ENCODE data around the gene DDX28.
"Not testable (repeated sequence)": the region's sequence is repeated elsewhere in the genome, so short reads cannot be mapped to it uniquely, and the experiment has no call there.

The DDX28 gene

DNA sequence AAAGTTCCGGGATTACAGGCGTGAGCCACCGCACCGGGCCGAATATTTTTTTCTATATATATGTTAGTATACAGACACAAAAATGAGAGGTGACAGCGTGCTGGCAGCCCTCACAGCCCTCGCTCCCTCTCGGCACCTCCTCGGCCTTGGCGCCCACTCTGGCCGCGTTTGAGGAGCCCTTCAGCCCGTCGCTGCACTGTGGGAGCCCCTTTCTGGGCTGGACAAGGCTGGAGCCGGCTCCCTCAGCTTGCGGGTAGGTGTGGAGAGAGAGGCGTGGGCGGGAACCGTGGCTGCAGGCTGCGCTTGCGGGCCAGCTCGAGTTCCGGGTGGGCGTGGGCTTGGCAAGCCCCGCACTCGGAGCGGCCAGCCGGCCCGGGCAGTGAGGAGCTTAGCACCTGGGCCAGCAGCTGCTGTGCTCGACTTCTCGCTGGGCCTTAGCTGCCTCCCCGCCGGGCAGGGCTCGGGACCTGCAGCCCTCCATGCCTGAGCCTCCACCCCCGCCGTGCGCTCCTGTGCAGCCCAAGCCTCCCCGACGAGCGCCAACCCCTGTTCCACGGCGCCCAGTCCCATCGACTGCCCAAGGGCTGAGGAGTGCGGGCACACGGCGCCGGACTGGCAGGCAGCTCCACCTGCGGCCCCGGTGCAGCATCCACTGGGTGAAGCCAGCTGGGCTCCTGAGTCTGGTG is 40.9 kb downstream of the DDX28 start:
- no peaks in the 10 kb centered on the region for H3K36me3 ChIP-seq (ENCODE audit: insufficient read depth, low read length)
- H3K4me3 ChIP-seq = no peak overlapping the region
- H3K27ac ChIP-seq = no peak overlapping the region
- no peak for DNase-seq (ENCODE audit: low read depth, low spot score)
- H3K9ac ChIP-seq (ENCODE audit: insufficient read length) = no peak overlapping the region
- H3K9me3 ChIP-seq (ENCODE audit: low read depth, low read length) = no peaks in the 10 kb centered on the region
- TF ChIP-seq FOXP2 (optimal IDR thresholded peaks at IDR 0.05; ENCODE audit: control extremely low read depth, extremely low read length, insufficient read depth) = no peak
- no peak for TF ChIP-seq POLR2AphosphoS5 (IDR thresholded peaks at IDR 0.05; ENCODE audit: borderline replicate concordance, low read depth, low read length)
- TF ChIP-seq EZH2 (IDR thresholded peaks at IDR 0.05) = no peak

DNA sequence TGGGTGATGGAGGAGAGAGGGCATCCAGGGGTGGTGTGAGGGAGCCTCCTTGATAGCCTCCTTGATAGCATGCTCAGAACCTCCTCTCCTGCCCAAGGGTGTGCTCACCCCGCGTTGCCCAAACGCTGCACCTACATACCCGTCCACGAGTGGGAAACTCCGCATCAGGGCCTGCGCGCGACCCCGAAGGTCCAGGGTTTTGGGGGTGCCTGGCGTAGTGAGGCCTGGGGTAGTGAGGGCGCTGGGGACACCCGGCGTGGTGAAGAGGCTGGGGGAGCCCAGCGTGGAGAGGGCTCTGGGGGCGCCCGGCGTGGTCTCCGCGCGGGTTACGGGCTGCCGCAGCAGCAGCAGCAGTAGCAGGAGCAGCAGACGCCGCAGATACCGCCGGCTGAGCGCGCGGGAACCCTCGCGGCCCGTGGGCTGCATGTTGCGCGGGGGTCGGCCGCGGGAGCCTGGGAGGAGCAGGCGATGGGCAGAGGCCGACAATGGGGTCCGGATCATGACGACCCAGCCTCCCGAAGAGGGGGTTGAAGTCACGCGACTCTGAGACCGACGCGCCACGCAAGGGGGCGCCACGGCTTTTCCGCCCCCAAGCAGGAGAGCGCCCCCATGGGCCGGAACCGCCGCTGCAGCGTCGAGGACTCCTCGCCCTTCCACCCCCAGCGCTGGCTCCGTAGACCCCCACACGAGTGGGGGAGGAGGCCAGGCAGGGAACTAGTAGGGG is 42.9 kb downstream of the DDX28 start, which contains the start of gene DPEP3:
DPEP3 (minus strand) TSS at position 545 of the 724 bp plus-strand sequence; CDS start at position 426, 119 bp downstream.
- H3K9ac ChIP-seq (ENCODE audit: insufficient read length) = no peak within 1 kb of the TSS
- no peak for DNase-seq (ENCODE audit: low read depth, low spot score)
- no peak within 1 kb of the TSS for H3K27ac ChIP-seq
- H3K4me3 ChIP-seq = no peak within 1 kb of the TSS
- no peak for TF ChIP-seq FOXP2 (optimal IDR thresholded peaks at IDR 0.05; ENCODE audit: control extremely low read depth, extremely low read length, insufficient read depth)
- no peak for TF ChIP-seq EZH2 (IDR thresholded peaks at IDR 0.05)
- TF ChIP-seq POLR2AphosphoS5 (IDR thresholded peaks at IDR 0.05; ENCODE audit: borderline replicate concordance, low read depth, low read length) = no peak
- no peaks in the 10 kb centered on the region for H3K36me3 ChIP-seq (ENCODE audit: insufficient read depth, low read length)
- no peaks in the 10 kb centered on the region for H3K9me3 ChIP-seq (ENCODE audit: low read depth, low read length)

DNA sequence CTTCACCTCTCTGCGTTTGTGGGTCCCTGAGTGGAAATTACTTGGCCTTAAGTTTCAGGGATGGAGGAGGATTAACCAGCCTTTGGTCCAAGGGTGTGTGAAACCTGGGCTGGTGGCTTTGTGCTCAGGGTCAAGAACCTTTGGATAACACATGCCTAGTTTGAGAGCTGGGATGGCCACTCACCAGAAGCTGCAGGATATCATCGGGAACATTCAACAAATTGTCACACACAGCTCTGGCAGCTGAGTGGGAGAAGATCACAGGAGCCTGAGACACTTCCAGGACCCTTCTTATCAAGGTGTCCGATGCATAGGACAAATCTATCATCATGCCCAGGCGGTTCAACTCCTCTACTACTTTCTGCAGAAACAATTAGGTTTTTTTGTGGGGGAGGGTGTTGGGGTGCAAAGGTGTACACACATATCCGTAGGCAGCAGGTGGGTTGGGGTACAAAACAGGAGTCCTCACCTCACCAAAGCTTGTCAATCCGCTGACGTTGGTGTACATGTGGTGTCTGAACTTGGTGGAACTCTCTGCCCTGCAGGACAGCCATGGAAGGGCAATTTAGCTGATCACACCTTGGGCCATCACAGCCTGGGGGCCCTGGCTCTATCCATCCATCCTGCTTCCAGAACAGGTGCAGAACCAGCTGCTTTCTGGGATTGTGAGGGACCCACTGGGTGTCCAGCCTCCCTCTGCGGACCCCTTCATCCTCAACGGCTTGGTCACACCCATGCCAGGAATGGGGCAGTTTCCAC is 45.4 kb downstream of the DDX28 start:
- Histone ChIP-seq H3K27ac (no peak overlapping the region), H3K4me3 (no peak overlapping the region), H3K9me3 (ENCODE audit: low read depth, low read length) (no peaks in the 10 kb centered on the region), H3K9ac (ENCODE audit: insufficient read length) (no peak overlapping the region), H3K36me3 (ENCODE audit: insufficient read depth, low read length) (no peaks in the 10 kb centered on the region)
- no peak for TF ChIP-seq EZH2 (IDR thresholded peaks at IDR 0.05)
- TF ChIP-seq FOXP2 (optimal IDR thresholded peaks at IDR 0.05; ENCODE audit: control extremely low read depth, extremely low read length, insufficient read depth) = no peak
- no peak for TF ChIP-seq POLR2AphosphoS5 (IDR thresholded peaks at IDR 0.05; ENCODE audit: borderline replicate concordance, low read depth, low read length)
- no peak for DNase-seq (ENCODE audit: low read depth, low spot score)

DNA sequence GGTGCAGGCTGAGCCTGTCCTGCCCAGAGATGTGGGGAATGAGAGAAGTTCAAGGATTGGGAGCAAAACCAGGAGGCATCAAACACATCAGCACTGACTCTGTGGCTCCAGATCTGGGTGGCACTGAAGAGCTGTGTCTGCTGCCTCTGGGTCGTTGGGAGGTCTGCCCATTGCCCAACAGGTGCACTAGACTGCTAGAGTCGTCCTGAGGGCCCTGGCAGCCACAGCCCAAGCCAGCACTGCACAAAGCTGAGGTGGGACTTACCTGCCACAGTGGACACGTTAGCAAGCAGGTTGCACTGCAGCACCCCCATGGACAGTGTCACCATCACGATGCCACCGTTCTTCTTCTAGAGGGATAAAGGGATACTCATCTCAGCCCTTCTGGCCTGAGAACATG is 46.0 kb downstream of the DDX28 start:
- TF ChIP-seq EZH2 (IDR thresholded peaks at IDR 0.05) = no peak
- TF ChIP-seq FOXP2 (optimal IDR thresholded peaks at IDR 0.05; ENCODE audit: control extremely low read depth, extremely low read length, insufficient read depth) = no peak
- no peak for TF ChIP-seq POLR2AphosphoS5 (IDR thresholded peaks at IDR 0.05; ENCODE audit: borderline replicate concordance, low read depth, low read length)
- no peaks in the 10 kb centered on the region for H3K36me3 ChIP-seq (ENCODE audit: insufficient read depth, low read length)
- no peak overlapping the region for H3K27ac ChIP-seq
- no peak overlapping the region for H3K9ac ChIP-seq (ENCODE audit: insufficient read length)
- no peaks in the 10 kb centered on the region for H3K9me3 ChIP-seq (ENCODE audit: low read depth, low read length)
- DNase-seq (ENCODE audit: low read depth, low spot score) = no peak
- H3K4me3 ChIP-seq = no peak overlapping the region

DNA sequence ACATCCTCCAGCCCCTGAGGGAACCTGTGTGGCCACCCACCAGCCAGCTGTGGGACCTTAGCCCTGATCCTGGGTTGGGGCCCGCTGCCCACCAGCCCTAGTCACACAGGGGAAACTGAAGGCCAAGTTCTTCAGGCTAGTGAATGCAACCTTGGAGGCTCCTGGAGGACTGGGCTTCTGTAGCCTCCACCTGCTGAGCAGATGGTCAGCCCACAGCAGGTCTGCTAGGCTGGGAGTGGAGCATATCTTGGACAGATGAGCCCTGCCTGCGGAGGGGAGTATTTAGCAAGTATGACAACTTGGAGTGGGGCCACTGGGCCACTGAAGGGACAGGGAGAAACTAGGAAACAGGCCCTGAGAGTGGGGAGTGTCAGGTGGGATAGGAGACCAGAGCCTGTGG is 46.8 kb downstream of the DDX28 start:
- no peak for DNase-seq (ENCODE audit: low read depth, low spot score)
- H3K27ac ChIP-seq = no peak overlapping the region
- no peak for TF ChIP-seq POLR2AphosphoS5 (IDR thresholded peaks at IDR 0.05; ENCODE audit: borderline replicate concordance, low read depth, low read length)
- no peak for TF ChIP-seq EZH2 (IDR thresholded peaks at IDR 0.05)
- no peak for TF ChIP-seq FOXP2 (optimal IDR thresholded peaks at IDR 0.05; ENCODE audit: control extremely low read depth, extremely low read length, insufficient read depth)
- no peak overlapping the region for H3K4me3 ChIP-seq
- H3K9ac ChIP-seq (ENCODE audit: insufficient read length) = no peak overlapping the region
- H3K36me3 ChIP-seq (ENCODE audit: insufficient read depth, low read length) = no peaks in the 10 kb centered on the region
- no peaks in the 10 kb centered on the region for H3K9me3 ChIP-seq (ENCODE audit: low read depth, low read length)

DNA sequence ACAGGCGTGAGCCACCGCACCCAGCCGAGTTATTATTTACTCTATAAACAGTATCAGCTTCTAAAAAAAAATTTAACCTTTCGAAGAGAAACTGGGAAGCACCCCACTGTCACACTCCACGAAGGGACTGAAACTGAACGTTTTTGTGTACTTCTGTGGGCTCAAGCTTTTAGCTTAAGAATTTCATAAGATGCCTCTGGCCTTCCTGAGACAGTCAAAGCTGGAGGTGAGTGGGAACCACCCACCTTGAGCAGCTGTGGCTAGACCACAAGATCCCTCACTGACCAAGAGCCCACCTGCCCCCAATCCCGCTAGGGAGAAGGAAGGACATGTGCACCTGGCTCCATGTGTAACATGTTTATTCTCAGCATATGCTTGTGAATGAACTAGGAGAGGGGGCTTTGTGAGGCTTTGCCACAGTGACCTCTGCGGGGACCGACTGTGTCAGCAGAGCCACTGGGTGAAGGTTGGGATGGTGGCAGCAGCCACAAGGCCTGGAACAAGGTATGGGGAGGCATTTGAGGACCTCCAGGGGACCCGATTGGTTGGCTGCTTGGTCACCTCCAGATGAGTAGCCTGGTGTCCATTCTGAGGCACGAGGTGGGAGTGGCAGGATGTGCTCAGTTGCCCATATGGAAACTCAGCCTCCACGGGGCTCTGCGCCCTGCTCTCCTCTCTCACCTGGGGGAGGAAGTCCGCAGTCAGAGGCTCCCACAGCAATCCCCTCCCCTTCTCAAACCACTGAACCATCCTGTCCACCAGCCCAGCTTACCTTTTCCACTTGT is 47.5 kb downstream of the DDX28 start:
- no peak overlapping the region for H3K4me3 ChIP-seq
- no peak for TF ChIP-seq POLR2AphosphoS5 (IDR thresholded peaks at IDR 0.05; ENCODE audit: borderline replicate concordance, low read depth, low read length)
- TF ChIP-seq FOXP2 (optimal IDR thresholded peaks at IDR 0.05; ENCODE audit: control extremely low read depth, extremely low read length, insufficient read depth) = no peak
- no peak for TF ChIP-seq EZH2 (IDR thresholded peaks at IDR 0.05)
- H3K36me3 ChIP-seq (ENCODE audit: insufficient read depth, low read length) = no peaks in the 10 kb centered on the region
- H3K9ac ChIP-seq (ENCODE audit: insufficient read length) = no peak overlapping the region
- H3K9me3 ChIP-seq (ENCODE audit: low read depth, low read length) = no peaks in the 10 kb centered on the region
- no peak for DNase-seq (ENCODE audit: low read depth, low spot score)
- H3K27ac ChIP-seq = no peak overlapping the region

DNA sequence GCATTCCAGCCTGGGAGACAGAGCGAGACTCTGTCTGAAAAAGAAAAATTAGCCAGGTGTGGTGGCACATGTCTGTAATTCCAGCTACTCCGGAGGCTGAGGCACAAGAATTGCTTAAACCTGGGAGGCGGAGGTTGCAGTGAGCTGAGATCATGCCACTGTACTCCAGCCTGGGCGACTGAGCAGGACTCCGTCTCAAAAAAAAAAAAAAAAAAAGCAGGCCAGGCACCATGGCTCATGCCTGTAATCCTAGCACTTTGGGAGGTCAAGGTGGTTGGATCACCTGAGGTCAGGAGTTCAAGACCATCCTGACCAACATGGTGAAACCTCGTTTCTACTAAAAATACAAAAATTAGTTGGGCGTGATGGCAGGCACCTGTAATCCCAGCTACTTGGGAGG is 50.7 kb downstream of the DDX28 start:
- DNase-seq (ENCODE audit: low read depth, low spot score) = not testable (repeated sequence)

DNA sequence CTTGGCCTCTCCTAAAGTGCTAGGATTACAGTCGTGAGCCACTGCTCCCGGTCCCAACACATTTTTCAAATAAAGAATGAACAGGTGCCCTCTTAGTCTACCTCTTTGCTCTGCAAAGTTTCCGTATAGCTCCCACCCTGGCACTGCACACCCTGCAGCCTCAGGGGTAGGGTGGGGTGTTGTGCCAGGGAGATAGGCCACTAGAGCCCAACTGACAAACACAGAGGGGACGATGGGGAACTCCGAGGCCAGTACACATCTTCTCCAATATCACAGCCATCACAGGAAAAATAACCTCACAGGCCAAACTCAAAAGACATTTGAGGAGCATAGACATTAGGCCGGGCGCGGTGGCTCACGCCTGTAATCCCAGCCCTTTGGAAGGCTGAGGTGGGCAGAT is 51.9 kb downstream of the DDX28 start:
- Histone ChIP-seq H3K9me3 (ENCODE audit: low read depth, low read length) (no peaks in the 10 kb centered on the region), H3K27ac (no peak overlapping the region), H3K4me3 (no peak overlapping the region), H3K9ac (ENCODE audit: insufficient read length) (no peak overlapping the region), H3K36me3 (ENCODE audit: insufficient read depth, low read length) (no peaks in the 10 kb centered on the region)
- TF ChIP-seq EZH2 (IDR thresholded peaks at IDR 0.05) (no peak), POLR2AphosphoS5 (IDR thresholded peaks at IDR 0.05; ENCODE audit: borderline replicate concordance, low read depth, low read length) (no peak), FOXP2 (optimal IDR thresholded peaks at IDR 0.05; ENCODE audit: control extremely low read depth, extremely low read length, insufficient read depth) (no peak)
- no peak for DNase-seq (ENCODE audit: low read depth, low spot score)

More for the DNA sequence above, 50.7 kb downstream of the DDX28 start:
- not testable (repeated sequence) for H3K36me3 ChIP-seq (ENCODE audit: insufficient read depth, low read length); H3K27ac ChIP-seq; H3K4me3 ChIP-seq; H3K9me3 ChIP-seq (ENCODE audit: low read depth, low read length); H3K9ac ChIP-seq (ENCODE audit: insufficient read length)
